Measurements from ENCODE around the gene CFAP74.
"Not testable (repeated sequence)": the region's sequence is repeated elsewhere in the genome, so short reads cannot be mapped to it uniquely, and the experiment has no call there.

Gene CFAP74

GRCh38 chr1:1893997-1894353, 109.6 kb downstream of the CFAP74 start:
- no peak for DNase-seq

DNA sequence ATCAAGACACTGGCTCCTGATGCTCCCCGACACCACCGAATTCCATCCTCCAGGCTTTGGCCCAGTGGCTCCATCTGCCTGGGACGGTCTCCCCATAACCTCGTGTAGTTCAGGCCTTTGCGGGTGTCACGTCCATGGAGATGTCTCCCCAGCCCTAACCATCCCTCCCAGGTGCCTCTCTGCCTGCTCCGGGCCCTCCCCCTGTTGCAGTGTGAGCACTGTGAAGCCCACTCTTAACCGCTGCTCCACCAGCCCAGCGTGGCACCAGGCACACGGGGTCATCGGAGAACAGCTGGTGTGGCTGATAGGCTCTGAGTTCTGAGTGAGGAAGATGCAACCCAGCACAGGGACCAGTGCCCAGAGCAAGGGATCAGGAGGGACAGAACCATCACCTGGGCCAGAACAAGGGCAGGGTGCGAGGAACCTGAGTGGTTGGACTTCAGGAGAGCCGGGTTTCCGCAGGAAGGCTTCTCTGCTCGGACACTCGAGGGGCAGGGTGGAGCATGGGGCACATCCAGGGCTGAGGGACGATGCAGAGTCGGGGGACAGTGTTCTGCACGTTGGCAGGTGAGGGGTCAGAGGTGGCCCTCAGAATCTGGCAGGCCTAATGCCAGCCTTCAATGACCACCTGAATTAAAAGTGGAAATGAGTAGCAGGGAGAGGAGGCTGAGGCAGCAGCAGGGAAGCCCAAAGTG, 110.1 kb downstream of the CFAP74 start:
- no peak for DNase-seq

DNA sequence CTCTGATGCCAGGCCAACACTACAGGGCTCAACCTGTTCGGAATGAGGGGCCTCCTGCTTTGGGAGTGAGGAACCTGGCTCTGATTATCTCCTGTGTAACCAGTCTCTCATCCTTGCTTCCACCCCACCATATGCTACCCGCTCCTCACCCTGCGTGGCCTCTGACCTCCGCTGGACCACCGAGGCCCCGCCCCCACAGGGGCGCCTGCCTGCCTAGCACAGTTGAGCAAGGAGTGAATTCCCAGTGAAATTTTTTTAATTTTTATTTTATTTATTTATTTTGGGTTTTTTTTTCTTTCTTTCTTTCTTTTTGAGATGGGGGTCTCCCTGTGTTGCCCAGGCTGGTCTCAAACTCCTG, 110.8 kb downstream of the CFAP74 start:
- no peak for DNase-seq

DNA sequence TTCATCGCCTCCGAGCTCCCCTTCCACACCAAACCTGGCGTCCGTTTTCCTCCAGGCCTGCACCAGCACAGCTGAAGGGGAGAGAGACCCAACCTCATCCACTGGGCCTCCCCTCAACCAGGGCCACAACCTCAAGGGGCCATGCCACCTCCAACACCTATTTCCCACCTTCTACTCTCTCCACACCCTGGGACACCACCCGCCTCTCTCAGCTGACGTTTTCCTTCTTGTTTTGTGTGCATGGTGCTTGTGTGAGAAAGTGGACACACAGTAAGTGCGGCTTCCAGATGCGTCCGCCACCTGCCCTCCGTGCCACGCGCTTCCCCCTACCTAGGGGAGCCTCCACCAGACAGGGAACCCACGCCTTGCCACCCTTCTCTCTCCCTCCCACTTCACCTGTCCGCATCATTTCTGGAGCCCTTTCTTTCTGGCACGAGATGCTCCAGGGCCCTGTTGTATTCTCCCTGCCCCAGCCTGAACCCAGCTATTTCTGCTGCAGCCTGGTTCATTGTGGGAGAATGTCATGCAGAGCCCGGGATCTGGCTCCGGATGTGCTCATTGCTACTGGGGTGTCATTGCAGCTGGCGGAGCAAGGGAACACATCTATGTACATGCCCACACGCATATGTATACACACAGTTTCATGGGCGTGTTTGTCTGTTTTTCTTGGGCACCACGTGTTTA, 111.4 kb downstream of the CFAP74 start:
- DNase-seq: no peak

GRCh38 chr1:1891349-1892078, 112.1 kb downstream of the CFAP74 start:
- peak; percentile 45 to 75 for DNase-seq

DNA sequence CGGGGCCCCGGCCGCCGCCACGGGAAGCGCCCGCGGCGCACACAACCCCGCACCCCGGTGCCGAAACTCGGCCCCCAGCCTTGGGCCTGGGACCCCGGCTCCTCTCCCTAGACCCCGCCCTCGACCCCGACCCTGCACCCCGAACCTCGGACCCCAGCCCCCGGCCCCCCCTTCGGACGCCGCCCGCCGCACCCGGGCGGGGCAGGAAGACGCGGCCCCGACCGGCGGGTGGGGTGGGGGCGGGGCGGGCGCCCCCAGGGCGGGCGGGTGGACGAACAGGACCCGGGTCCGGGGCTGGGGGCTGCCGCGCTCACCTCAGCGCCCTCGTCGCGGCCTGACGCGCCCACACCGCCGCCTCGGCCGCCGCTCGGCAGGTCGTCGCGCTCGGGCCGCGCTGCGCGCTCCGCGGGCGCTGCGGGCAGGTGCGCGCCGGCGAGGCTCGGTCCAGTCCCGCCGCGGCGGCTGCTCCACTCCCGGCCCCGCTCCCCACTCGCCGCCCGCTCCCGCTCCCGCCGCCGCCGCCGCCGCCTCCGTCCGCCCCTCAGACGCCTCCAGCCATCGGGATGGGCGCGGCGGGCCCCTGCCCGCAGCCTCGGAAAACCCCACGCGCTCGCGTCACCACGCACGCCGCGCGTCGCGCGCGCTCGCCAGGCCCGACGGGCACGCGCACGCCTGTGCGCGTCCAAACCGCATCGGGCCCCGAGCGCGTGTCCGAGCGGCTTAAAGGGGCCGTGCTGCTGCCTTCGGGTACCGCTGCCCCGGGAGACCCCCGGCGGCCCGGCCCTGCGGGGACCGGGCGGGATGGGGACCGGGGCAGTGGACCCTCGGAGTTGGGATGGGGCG, 112.9 kb downstream of the CFAP74 start, which contains the start of gene GNB1:
Gene GNB1, minus strand, starts transcription at position 582 of the 843 bp plus-strand sequence. CDS start 65,634 bp downstream, outside the sequence.
- DNase-seq: peak; percentile 71 to 77

DNA sequence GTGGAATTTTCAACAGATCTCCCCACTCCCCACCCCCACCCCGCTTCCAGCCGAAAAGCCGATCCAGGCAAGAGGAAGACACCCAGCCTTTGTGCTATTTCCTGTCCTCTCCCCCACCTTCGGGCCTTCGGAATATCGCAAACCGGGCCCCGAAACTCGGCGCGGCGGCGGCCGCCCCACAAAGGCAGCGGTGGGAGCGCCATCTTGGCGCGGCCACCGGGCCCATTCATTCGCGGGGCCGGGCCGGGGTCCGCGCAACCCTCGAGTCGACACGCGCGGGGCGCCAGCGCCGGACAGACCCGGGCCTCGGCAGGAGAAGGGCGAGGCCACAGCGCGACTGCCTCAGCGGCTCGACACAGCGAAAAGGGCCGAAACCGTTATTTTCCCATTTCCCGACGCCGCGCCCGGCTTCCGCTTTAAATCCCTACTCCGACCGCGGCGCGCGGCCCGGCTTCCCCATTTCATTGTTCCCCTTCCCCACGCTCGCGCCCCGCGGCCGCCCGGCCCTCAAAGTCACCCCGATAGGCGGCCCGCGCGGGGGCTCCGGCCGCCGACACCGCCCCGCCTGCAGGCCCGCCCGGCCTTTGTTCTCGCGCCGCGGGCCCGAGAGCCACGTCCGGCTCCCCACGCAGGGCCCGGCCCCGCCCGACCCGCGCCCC, 113.6 kb downstream of the CFAP74 start:
- DNase-seq: peak in 1 of 2 experiments; percentile 12

- DNase-seq: no peak
Measured at GRCh38 chr1:1889090-1889750, 114.4 kb downstream of the CFAP74 start.

DNA sequence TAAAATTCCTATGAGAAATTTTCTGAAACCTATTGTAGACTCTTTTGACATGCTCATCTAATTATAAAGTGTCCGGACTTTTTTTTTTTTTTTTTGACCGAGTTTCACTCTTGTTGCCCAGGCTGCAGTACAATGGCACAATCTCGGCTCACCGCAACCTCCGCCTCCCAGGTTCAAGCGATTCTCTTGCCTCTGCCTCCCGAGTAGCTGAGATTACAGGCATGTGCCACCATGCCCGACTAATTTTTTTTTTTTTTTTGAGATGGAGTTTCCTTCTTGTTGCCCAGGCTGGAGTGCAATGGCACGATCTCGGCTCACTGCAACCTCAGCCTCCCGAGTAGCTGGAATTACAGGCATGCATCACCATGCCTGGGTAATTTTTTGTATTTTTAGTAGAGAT, 119.7 kb downstream of the CFAP74 start:
- DNase-seq: not testable (repeated sequence)

GRCh38 chr1:1883092-1883873, 120.3 kb downstream of the CFAP74 start:
- no peak for DNase-seq

DNA sequence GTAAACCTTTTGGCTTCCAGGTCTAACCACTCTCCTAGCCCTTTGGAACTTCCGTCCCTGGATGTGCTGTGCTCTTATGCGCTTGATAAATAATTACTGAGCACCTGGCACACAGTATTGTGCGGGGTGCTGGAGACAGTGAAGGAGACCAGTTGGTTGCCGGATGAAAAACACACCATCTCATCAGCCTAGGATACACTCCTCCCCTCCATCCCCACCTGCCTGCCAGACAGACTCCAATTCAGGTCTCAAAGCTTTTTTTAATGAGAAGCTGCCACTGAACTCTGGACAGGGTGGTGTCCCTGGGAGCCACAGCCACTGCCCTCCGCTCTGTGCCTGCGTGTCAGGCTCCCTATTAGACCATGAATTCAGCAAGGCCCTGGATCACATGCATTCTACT, 121.9 kb downstream of the CFAP74 start:
- no peak for DNase-seq

- no peak for DNase-seq
Measured at GRCh38 chr1:1880617-1881312, 122.8 kb downstream of the CFAP74 start.

DNA sequence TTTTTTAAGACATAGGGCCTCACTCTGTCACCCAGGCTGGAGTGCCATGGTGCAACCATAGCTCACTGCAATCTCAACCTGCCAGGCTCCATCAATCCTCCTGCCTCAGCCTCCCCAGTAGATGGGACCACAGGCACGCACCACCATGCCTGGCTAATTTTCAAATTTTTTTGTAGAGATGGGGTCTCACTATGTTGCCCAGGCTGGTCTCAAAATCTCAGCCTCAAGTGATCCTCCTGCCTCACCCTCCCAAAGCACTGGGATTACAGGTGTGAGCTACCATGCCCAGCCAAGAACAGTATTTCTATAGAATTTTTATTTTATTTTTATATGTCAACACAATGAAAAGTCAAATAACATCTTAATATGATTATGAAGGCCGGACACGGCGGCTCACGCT, 123.6 kb downstream of the CFAP74 start:
- no peak for DNase-seq

DNA sequence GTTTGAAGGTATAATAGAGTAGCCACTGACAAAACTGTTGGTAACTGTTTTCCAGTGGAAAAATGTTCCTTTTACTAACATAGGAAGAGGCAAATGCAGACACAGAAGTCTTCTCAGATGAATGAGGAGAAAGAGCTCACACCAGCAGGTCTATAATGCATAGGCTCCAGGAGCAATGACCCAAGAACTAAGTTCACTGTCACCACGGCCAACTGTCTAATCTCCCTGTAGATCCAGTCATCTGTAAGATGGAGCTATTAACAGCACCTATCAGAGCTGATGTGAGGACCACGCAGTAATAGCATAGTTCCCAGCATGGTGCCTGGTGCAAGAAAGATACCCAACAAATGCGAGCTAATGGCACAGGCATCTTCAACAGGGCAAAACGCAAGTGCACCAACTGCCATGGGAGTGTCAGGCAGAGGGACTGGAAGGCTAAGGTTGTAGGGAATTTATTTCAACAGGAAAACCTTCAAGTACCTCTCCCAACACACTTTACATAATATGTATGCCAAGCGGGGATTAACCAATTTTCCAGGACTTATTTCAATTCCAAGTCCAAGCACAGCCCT, 125.6 kb downstream of the CFAP74 start:
- DNase-seq: no peak

DNA sequence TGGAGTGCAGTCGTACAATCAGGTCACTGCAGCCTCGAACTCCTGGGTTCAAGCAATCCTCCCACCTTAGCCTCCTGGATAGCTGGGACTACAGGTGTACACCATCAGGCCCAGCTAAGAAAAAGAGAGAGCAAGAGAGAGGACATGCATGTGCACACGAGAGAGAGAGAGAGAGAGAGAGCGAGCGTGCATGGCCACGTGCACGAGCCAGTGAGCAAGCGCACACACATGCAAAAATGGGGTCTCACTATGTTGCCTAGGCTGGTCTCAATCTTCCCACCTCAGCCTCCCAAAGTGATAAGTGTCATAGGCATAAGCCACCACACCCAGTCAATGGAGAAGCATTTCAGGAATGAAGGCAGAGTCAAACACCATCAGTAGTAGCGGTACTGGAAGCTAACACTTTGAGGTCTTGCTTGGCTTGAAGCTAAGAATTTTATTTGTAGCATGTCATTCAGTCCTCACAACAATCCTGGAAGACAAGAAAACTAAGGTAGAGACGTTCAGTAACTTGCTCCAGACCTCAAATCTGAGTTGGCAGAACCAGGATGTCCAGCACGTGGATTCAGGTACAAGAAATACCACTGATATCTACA, 127.2 kb downstream of the CFAP74 start:
- no peak for DNase-seq

- no peak for DNase-seq
Measured at GRCh38 chr1:1875932-1876331, 127.7 kb downstream of the CFAP74 start.

GRCh38 chr1:1874901-1875300, 128.7 kb downstream of the CFAP74 start:
- DNase-seq: no peak

DNA sequence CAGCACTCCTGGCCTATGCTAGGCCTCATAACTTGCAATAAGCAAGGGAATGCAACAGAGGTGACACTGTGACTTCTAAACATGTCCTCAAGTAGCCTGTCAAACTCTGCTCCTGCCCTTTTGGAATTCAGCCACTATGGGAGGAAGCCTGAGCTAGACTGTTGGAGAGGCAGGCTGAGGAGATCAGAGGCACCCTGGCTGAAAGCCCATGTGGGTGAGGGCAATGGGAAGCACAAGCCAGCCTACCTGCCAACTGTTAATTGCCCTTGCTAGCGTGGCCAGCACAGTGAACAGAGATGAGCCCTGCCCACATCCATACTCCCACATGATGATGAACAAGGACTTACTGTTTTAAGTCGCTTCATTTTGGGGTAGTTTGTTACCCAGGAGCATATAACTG, 130.4 kb downstream of the CFAP74 start:
- no peak for DNase-seq

DNA sequence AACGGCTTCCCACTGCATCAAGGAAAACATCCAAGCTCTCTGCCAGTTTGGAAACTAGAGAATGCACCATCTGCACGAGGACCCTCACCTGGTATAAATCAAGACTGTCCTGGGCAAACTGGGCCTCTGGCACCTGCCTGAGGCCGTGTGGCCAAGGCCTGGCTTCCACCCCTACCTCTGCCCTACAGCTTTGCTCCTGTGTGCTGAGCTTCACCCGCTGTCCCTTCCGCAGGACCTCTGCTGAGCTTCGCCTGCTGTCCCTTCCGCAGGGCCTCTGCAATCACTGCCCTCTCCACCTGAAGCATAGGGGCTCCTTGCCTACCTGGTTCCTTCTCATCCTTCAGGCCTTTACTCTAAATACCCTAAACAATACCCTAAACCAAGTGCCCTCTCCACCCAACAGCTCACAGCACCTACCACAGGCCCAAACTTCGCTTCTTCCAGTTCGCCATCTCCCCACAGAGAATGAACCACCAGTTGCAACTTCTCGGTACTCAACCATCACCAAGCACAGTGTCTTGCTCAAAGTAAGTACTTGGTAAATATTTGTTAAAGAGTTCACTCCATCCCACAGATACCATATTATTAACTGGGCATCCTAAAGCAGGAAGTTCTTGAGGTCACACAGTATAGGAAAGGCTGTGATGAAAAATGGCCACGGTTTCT, 131.1 kb downstream of the CFAP74 start:
- no peak for DNase-seq
